Stimulated activated naive CD8-positive, alpha-beta T cell treated with anti-CD3 and anti-CD28 coated beads, Interleukin-15, amount 100 ng/mL, for 72 hours (primary cell): ENCODE data around the gene CD8B.
"Not testable (repeated sequence)": the region's sequence is repeated elsewhere in the genome, so short reads cannot be mapped to it uniquely, and the experiment has no call there.

Experiments used
- ATAC-seq: fragments of 150-1000 bp; cut with Tn5 transposase; 2 replicates; pipeline ENCODE4 v1.10.0; 2021; ENCODE audit warnings: mild to moderate bottlenecking, moderate library complexity
- DNase-seq, 2 donors: peaks; one replicate each; pipeline ENCODE4 v3.0.0; 2021 to 2022
- H3K27ac Mint-ChIP-seq, 2 donors: one replicate each; pipeline ENCODE4 v1.8.0; 2022; ENCODE audit warnings: mild to moderate bottlenecking in 2 of 2, mixed read lengths in 2 of 2, moderate library complexity in 2 of 2
- H3K27me3 Mint-ChIP-seq: one replicate; pipeline ENCODE4 v1.8.0; 2022; ENCODE audit warnings: mixed read lengths
- H3K4me1 Mint-ChIP-seq: one replicate; pipeline ENCODE4 v1.8.0; 2022; ENCODE audit warnings: mild to moderate bottlenecking, mixed read lengths
- H3K4me3 Mint-ChIP-seq, 2 donors: one replicate each; pipeline ENCODE4 v1.8.0; 2022; ENCODE audit warnings: mild to moderate bottlenecking in 2 of 2, mixed read lengths in 2 of 2, moderate library complexity in 1 of 2
- H3K9me3 Mint-ChIP-seq, 2 donors: one replicate each; pipeline ENCODE4 v1.8.0; 2022; ENCODE audit warnings: mixed read lengths in 2 of 2

Gene CD8B

DNA sequence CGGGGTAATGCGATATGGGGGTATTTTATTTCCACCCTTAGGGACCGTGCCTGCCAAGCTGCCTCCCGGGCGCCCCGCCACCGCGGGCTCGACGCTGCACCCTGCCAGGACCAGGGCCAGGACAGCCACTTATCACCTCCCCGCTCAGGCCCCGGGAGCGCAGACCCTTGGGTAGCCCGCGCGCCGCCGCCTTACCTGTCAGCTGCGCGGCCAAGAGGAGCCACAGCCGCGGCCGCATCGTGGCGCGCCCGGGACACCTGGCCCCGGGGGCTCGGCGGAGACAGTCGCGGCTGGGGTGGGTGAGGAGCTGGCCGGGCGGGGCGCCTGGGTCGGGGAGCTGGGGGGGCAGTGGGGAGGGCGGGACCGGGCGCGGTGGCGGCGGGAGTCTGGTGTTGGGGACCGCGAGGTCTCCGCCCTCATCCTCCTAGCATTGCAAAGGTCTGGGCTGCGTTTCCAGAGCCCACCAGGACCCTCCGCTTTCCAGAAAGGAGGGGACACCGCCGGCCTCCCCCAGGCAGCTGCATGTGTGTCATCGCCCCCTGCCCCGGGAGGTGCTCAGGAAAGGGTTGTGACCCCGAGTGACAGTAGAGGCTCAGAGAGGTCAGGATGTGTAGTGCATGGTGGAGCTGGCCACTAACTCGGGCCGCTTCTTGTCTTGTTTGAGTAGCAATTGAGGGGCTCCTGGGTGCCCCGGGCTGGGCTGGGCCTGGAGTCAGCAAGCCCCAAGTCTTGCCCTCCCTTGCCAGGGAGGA, at the start of gene CD8B:
CD8B (minus strand) TSS at position 259 of the 752 bp plus-strand sequence; CDS start at position 238, 21 bp downstream.
- peak; percentile 61 for ATAC-seq
- Mint-ChIP-seq H3K27ac (peak within 1 kb of the TSS; percentile 98 to 99), H3K4me3 (peak within 1 kb of the TSS; percentile 91 to 97), H3K4me1 (peaks cover 36% of the 10 kb centered on the region)
- H3K27me3 Mint-ChIP-seq, H3K9me3 Mint-ChIP-seq: not testable (repeated sequence)
- peak; percentile 42 to 46 for DNase-seq

GRCh38 chr2:86905868-86906267, 44.2 kb upstream of the CD8B start:
- H3K27me3 Mint-ChIP-seq, H3K4me1 Mint-ChIP-seq, H3K9me3 Mint-ChIP-seq, DNase-seq, ATAC-seq, H3K4me3 Mint-ChIP-seq, H3K27ac Mint-ChIP-seq: not testable (repeated sequence)

- ATAC-seq, DNase-seq, H3K27ac Mint-ChIP-seq, H3K9me3 Mint-ChIP-seq, H3K4me3 Mint-ChIP-seq, H3K27me3 Mint-ChIP-seq, H3K4me1 Mint-ChIP-seq: not testable (repeated sequence)
Measured at GRCh38 chr2:86900687-86901086, 39.0 kb upstream of the CD8B start.

- DNase-seq, H3K27ac Mint-ChIP-seq, H3K27me3 Mint-ChIP-seq, H3K9me3 Mint-ChIP-seq, ATAC-seq, H3K4me3 Mint-ChIP-seq, H3K4me1 Mint-ChIP-seq: not testable (repeated sequence)
Measured at GRCh38 chr2:86886026-86886425, 24.3 kb upstream of the CD8B start.

DNA sequence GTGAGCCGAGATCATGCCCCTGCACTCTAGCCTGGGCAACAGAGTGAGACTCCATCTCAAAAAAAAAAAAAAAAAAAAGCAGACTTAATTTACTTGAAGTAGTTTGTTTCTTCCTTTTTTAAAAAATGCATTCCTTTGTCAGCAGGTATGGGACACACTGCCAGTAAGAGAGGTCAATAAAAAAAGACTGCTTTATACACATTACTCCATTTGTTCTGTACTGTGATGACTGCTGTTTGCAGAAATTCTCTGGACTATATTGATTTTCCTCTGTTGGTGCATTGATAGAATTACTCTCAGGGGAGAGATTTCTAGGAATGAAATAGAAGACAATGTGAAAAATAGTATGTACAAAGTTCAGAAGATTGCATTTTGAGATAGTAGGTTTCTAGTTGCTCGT, 21.2 kb upstream of the CD8B start:
- not testable (repeated sequence) for H3K4me1 Mint-ChIP-seq, H3K27ac Mint-ChIP-seq, DNase-seq, H3K9me3 Mint-ChIP-seq, ATAC-seq, H3K27me3 Mint-ChIP-seq, H3K4me3 Mint-ChIP-seq

DNA sequence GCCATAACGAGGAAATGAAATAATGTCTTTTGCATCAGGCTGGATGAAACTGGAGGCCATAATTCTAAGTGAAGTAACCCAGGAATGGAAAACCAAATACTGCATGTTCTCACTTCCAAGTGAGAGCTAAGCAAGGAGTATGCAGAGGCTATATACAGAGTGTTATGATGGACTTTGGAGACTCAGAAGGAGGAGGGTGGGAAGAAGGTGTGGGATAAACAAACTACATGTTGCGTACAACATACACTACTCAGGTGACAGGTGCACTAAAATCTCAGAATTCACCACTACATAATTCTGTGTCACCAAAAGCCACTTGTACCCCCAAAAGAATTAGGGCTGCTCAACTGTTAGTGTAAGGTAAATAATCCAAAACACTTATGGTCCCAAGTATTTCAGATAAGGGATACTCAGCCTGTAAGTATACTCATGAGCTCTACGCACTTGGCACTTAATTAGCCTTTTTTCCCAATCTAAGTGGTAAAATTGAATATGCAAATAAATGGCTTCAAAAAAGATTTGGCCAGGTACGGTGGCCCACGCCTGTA, 20.5 kb upstream of the CD8B start:
- not testable (repeated sequence) for ATAC-seq, DNase-seq, H3K4me1 Mint-ChIP-seq, H3K9me3 Mint-ChIP-seq, H3K4me3 Mint-ChIP-seq, H3K27me3 Mint-ChIP-seq
- peak overlapping the region in 1 of 2 donors; percentile 67 for H3K27ac Mint-ChIP-seq

GRCh38 chr2:86878986-86879385, 17.3 kb upstream of the CD8B start:
- H3K9me3 Mint-ChIP-seq, H3K4me3 Mint-ChIP-seq, DNase-seq, H3K27ac Mint-ChIP-seq, ATAC-seq, H3K27me3 Mint-ChIP-seq: not testable (repeated sequence)
- H3K4me1 Mint-ChIP-seq = peaks cover 16% of the 10 kb centered on the region

GRCh38 chr2:86870941-86871340, 9.3 kb upstream of the CD8B start:
- H3K4me3 Mint-ChIP-seq, H3K27ac Mint-ChIP-seq, DNase-seq, H3K9me3 Mint-ChIP-seq, H3K27me3 Mint-ChIP-seq: not testable (repeated sequence)
- peaks cover 12% of the 10 kb centered on the region for H3K4me1 Mint-ChIP-seq
- ATAC-seq = peak; percentile 78

GRCh38 chr2:86868895-86869468, 7.3 kb upstream of the CD8B start:
- not testable (repeated sequence) for H3K9me3 Mint-ChIP-seq, H3K27me3 Mint-ChIP-seq, ATAC-seq, DNase-seq, H3K27ac Mint-ChIP-seq, H3K4me3 Mint-ChIP-seq
- H3K4me1 Mint-ChIP-seq = peaks cover 12% of the 10 kb centered on the region

GRCh38 chr2:86862380-86862703, 656 bp upstream of the CD8B start:
- not testable (repeated sequence) for H3K27me3 Mint-ChIP-seq, DNase-seq, H3K9me3 Mint-ChIP-seq
- Mint-ChIP-seq H3K4me1 (peaks cover 31% of the 10 kb centered on the region), H3K4me3 (peak overlapping the region; percentile 91 to 93), H3K27ac (peak overlapping the region; percentile 63 to 81)
- ATAC-seq = peak; percentile 50

- Mint-ChIP-seq H3K4me1 (peaks cover 40% of the 10 kb centered on the region), H3K4me3 (peak overlapping the region; percentile 91 to 97), H3K27ac (peak overlapping the region; percentile 98 to 99)
- DNase-seq (peak in 1 of 2 donors; percentile 48), ATAC-seq (peak; percentile 45)
- H3K9me3 Mint-ChIP-seq, H3K27me3 Mint-ChIP-seq: not testable (repeated sequence)
Measured at GRCh38 chr2:86861175-86861574, 511 bp downstream of the CD8B start.

GRCh38 chr2:86860573-86860972, 1.1 kb downstream of the CD8B start:
- DNase-seq, H3K27me3 Mint-ChIP-seq, H3K9me3 Mint-ChIP-seq: not testable (repeated sequence)
- H3K4me1 Mint-ChIP-seq = peaks cover 46% of the 10 kb centered on the region
- H3K27ac Mint-ChIP-seq = peak overlapping the region; percentile 98 to 99
- peak; percentile 17 for ATAC-seq
- H3K4me3 Mint-ChIP-seq = peak overlapping the region; percentile 91 to 97

- Mint-ChIP-seq H3K27ac (peak overlapping the region; percentile 55 to 85), H3K4me3 (peak overlapping the region; percentile 76 to 79), H3K4me1 (peaks cover 58% of the 10 kb centered on the region)
- H3K27me3 Mint-ChIP-seq, DNase-seq, H3K9me3 Mint-ChIP-seq, ATAC-seq: not testable (repeated sequence)
Measured at GRCh38 chr2:86857688-86858087, 4.0 kb downstream of the CD8B start.

GRCh38 chr2:86856498-86856897, 5.2 kb downstream of the CD8B start:
- not testable (repeated sequence) for DNase-seq, ATAC-seq, H3K27me3 Mint-ChIP-seq, H3K9me3 Mint-ChIP-seq
- Mint-ChIP-seq H3K4me1 (peaks cover 64% of the 10 kb centered on the region), H3K27ac (peak overlapping the region in 1 of 2 donors; percentile 42), H3K4me3 (peak overlapping the region; percentile 26 to 70)

- H3K27me3 Mint-ChIP-seq, ATAC-seq, DNase-seq, H3K9me3 Mint-ChIP-seq: not testable (repeated sequence)
- Mint-ChIP-seq H3K4me1 (peaks cover 70% of the 10 kb centered on the region), H3K4me3 (peak overlapping the region; percentile 70 to 73), H3K27ac (peak overlapping the region; percentile 59 to 95)
Measured at GRCh38 chr2:86855981-86856380, 5.7 kb downstream of the CD8B start.

- Mint-ChIP-seq H3K27ac (peak overlapping the region in 1 of 2 donors; percentile 63), H3K4me1 (peaks cover 68% of the 10 kb centered on the region), H3K4me3 (peak overlapping the region; percentile 25 to 50)
- not testable (repeated sequence) for H3K27me3 Mint-ChIP-seq, DNase-seq, H3K9me3 Mint-ChIP-seq
- ATAC-seq = peak; percentile 45
Measured at GRCh38 chr2:86851581-86851980, 10.1 kb downstream of the CD8B start.
